ENCODE data around the gene GALK2. TPM values are rescaled to one million over a fixed set of nuclear protein-coding genes. Genes with fewer than 3 reads are reported as not detected.

The GALK2 gene
- total and polyA plus RNA-seq, 2 experiments from 2014 or later = 27.5 to 28.1 TPM

DNA sequence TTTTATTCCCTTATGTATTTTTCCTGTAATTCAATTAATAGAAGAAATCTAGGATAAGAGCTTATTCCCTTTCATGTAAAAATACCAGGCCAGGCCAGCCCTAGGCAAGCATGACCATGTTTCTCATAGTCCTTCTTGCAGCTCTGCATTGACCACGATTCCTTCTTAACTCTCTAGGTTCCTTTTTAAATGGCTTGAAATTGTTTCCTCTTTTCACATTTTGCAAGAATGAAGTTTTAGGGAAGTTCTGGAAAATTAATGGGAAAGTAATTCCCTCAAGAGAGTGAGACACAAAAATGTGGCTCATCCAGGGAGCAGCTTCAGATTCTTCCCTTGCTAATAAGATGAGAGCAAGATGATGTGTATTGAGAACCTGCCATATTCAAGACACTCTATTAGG, 136.5 kb downstream of the GALK2 start:
- H3K9me3 ChIP-seq (ENCODE audit: low read depth) = no peaks in the 10 kb centered on the region
- DNase-seq (ENCODE audit: low read depth in 1 of 2, low spot score in 1 of 2) = no peak
- no peak overlapping the region for H3K4me3 ChIP-seq
- TF ChIP-seq, protein P1, sequence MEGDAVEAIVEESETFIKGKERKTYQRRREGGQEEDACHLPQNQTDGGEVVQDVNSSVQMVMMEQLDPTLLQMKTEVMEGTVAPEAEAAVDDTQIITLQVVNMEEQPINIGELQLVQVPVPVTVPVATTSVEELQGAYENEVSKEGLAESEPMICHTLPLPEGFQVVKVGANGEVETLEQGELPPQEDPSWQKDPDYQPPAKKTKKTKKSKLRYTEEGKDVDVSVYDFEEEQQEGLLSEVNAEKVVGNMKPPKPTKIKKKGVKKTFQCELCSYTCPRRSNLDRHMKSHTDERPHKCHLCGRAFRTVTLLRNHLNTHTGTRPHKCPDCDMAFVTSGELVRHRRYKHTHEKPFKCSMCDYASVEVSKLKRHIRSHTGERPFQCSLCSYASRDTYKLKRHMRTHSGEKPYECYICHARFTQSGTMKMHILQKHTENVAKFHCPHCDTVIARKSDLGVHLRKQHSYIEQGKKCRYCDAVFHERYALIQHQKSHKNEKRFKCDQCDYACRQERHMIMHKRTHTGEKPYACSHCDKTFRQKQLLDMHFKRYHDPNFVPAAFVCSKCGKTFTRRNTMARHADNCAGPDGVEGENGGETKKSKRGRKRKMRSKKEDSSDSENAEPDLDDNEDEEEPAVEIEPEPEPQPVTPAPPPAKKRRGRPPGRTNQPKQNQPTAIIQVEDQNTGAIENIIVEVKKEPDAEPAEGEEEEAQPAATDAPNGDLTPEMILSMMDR (IDR thresholded peaks at IDR 0.05; ENCODE audit: low read depth, low read length) = no peak
- no peak overlapping the region for H3K27ac ChIP-seq
- H3K4me1 ChIP-seq (ENCODE audit: low read depth) = peaks cover 4% of the 10 kb centered on the region
- H3K27me3 ChIP-seq = no peaks in the 10 kb centered on the region
- H3K36me3 ChIP-seq = no peaks in the 10 kb centered on the region

DNA sequence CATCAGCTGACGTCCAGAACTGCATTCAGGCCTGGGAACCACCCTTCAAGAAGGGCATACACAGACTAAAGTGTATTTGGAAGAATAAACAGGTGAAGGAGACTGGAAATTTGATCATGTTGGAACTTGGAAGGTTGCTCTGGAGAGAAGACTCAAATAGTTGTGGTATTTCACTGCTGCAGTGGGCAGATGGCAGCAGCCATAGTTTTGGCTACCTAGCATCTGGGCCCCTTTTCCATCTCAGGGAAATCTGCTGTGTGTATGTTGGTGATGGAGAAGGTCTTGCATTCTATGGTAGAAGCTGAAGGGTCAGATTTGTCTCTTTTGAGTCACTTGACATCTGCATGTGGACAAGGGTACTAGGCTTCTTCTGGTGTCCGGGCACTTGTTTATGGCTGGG, 138.6 kb downstream of the GALK2 start:
- H3K36me3 ChIP-seq = no peaks in the 10 kb centered on the region
- no peak overlapping the region for H3K4me3 ChIP-seq
- H3K27me3 ChIP-seq = no peaks in the 10 kb centered on the region
- no peaks in the 10 kb centered on the region for H3K9me3 ChIP-seq (ENCODE audit: low read depth)
- H3K27ac ChIP-seq = no peak overlapping the region
- peaks cover 4% of the 10 kb centered on the region for H3K4me1 ChIP-seq (ENCODE audit: low read depth)
- TF ChIP-seq, protein P1 (IDR thresholded peaks at IDR 0.05; ENCODE audit: low read depth, low read length) = no peak
- DNase-seq (ENCODE audit: low read depth in 1 of 2, low spot score in 1 of 2) = no peak

DNA sequence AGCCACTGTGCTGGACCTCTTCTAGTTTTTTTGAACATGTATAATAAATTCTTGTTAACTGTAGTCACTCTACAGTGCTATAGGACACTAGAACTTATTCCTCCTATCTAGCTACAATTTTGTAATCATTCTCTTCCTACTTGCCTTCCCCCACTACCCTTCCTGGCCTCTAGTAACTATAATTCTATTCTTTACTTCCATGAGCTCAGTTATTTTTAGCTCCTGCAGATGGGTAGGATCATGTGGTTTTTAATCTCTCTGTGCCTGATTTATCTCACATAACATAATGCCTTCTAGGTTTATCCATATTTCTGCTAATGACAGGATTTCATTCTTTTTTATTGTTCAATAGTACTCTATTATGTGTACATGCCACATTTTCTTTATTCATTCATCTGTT, 139.8 kb downstream of the GALK2 start:
- TF ChIP-seq, protein P1 (IDR thresholded peaks at IDR 0.05; ENCODE audit: low read depth, low read length) = no peak
- no peak overlapping the region for H3K4me3 ChIP-seq
- no peaks in the 10 kb centered on the region for H3K27me3 ChIP-seq
- H3K9me3 ChIP-seq (ENCODE audit: low read depth) = no peaks in the 10 kb centered on the region
- peak in 1 of 2 donors; percentile 25 for DNase-seq (ENCODE audit: low read depth in 1 of 2, low spot score in 1 of 2)
- no peaks in the 10 kb centered on the region for H3K36me3 ChIP-seq
- peaks cover 4% of the 10 kb centered on the region for H3K4me1 ChIP-seq (ENCODE audit: low read depth)
- H3K27ac ChIP-seq = no peak overlapping the region

DNA sequence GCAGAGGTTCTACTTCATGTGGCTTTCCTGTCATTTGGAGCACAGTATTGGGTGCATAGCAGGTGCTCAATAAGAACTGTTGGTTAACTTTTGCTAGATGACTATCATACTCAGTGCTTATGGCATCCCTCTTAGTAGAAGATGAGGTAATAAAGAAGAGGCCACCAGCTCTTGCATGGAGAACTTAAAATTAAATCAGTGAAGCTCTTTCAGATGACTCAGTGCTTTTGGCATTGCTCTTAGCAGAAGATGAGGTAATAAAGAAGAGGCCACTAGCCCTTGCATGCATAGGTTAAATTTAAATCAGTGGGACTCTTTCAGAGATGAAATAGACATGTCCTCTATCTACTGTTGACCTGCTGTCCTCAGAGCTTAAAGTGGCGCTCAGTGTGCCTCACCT, 143.6 kb downstream of the GALK2 start:
- Histone ChIP-seq H3K4me1 (ENCODE audit: low read depth) (peaks cover 4% of the 10 kb centered on the region), H3K9me3 (ENCODE audit: low read depth) (no peaks in the 10 kb centered on the region), H3K36me3 (no peaks in the 10 kb centered on the region), H3K4me3 (no peak overlapping the region), H3K27me3 (no peaks in the 10 kb centered on the region), H3K27ac (no peak overlapping the region)
- TF ChIP-seq, protein P1 (IDR thresholded peaks at IDR 0.05; ENCODE audit: low read depth, low read length) = no peak
- peak in 1 of 2 donors; percentile 68 for DNase-seq (ENCODE audit: low read depth in 1 of 2, low spot score in 1 of 2)

DNA sequence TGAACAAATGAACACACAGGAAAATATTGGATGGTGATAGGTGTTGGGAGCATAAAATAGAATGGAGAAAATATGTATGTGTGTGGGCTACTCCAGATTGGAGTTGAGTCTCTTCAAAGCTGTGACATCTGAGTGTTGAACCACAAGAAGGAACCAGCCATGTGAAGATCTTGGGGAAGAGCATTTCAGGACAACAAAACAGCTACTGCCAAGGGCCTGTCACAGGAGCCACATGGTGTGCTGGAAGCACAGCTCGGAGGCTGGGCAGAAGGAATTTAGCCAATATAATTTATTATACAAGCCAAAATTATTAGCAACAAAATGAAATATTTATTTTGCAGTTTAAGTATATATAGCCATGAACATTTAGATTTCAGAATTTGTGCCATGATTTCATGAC, 144.7 kb downstream of the GALK2 start:
- DNase-seq (ENCODE audit: low read depth in 1 of 2, low spot score in 1 of 2) = no peak
- Histone ChIP-seq H3K27ac (no peak overlapping the region), H3K36me3 (no peaks in the 10 kb centered on the region), H3K4me1 (ENCODE audit: low read depth) (peaks cover 3% of the 10 kb centered on the region), H3K9me3 (ENCODE audit: low read depth) (no peaks in the 10 kb centered on the region), H3K27me3 (no peaks in the 10 kb centered on the region), H3K4me3 (no peak overlapping the region)
- TF ChIP-seq, protein P1 (IDR thresholded peaks at IDR 0.05; ENCODE audit: low read depth, low read length) = no peak

DNA sequence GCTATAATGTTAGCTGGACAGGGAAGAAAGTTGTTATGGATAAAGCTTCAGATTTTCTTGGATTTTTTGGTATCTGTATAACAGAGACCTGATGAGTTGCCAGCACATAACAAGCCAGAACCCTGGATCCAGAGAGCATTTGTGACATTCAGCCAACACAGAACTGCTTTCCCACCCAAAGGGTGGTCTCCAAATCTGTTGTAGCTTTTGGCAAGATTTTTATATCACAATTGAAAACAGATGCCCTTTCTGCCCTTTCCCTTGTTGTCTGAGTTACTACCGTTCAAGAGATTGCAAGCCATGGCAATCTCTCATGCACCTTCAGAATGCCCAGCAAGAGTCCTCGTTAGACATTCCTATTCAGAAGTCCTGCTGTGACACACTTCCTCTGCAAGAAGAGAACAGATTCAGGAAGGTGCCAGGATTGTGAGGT, 145.4 kb downstream of the GALK2 start:
- peak in 1 of 2 donors; percentile 11 for DNase-seq (ENCODE audit: low read depth in 1 of 2, low spot score in 1 of 2)
- no peaks in the 10 kb centered on the region for H3K4me1 ChIP-seq (ENCODE audit: low read depth)
- no peaks in the 10 kb centered on the region for H3K36me3 ChIP-seq
- no peaks in the 10 kb centered on the region for H3K9me3 ChIP-seq (ENCODE audit: low read depth)
- H3K27ac ChIP-seq = no peak overlapping the region
- no peak overlapping the region for H3K4me3 ChIP-seq
- TF ChIP-seq, protein P1 (IDR thresholded peaks at IDR 0.05; ENCODE audit: low read depth, low read length) = no peak
- H3K27me3 ChIP-seq = no peaks in the 10 kb centered on the region

Measured in cardiac muscle cell (in vitro differentiated cells and primary cell).